Smooth muscle cell (in vitro differentiated cells): ENCODE data around the gene ZNF384. TPM values are rescaled to one million over a fixed set of nuclear protein-coding genes. Genes with fewer than 3 reads are reported as not detected.

Source experiments
- DNase-seq: peaks from one replicate; lab custom pipeline; 2025; ENCODE audit not compliant: unreplicated experiment; lab: John Stamatoyannopoulos, UW
- H2AFZ ChIP-seq: fragments of 200-600 bp; sonication (generic); 2 replicates; pipeline ENCODE4 v1.6.0; 2016; ENCODE audit warnings: antibody characterized with exemption, low read depth, mild to moderate bottlenecking
- H3F3A ChIP-seq: fragments of 200-600 bp; sonication (generic); 2 replicates; pipeline ENCODE4 v1.6.0; 2017; ENCODE audit warnings: antibody characterized with exemption, low read depth
- H3K27ac ChIP-seq: fragments of 200-600 bp; sonication (generic); 2 replicates; pipeline ENCODE4 v1.5.1; 2016; ENCODE audit warnings: low read depth, mild to moderate bottlenecking
- H3K27me3 ChIP-seq: fragments of 200-600 bp; sonication (generic); 2 replicates; pipeline ENCODE4 v1.6.1; 2016; ENCODE audit warnings: low read depth, mild to moderate bottlenecking
- H3K36me3 ChIP-seq: fragments of 200-600 bp; sonication (generic); 2 replicates; pipeline ENCODE4 v1.5.1; 2016; ENCODE audit warnings: low read depth
- H3K4me1 ChIP-seq: fragments of 200-600 bp; sonication (generic); 2 replicates; pipeline ENCODE4 v1.5.1; 2016; ENCODE audit warnings: low read depth
- H3K4me2 ChIP-seq: fragments of 200-600 bp; sonication (generic); 2 replicates; pipeline ENCODE4 v1.6.0; 2016; ENCODE audit warnings: mild to moderate bottlenecking
- H3K4me3 ChIP-seq: fragments of 200-600 bp; sonication (generic); 2 replicates; pipeline ENCODE4 v1.5.1; 2016; ENCODE audit warnings: mild to moderate bottlenecking
- H3K79me2 ChIP-seq: fragments of 200-600 bp; sonication (generic); 2 replicates; pipeline ENCODE4 v1.6.0; 2016; ENCODE audit warnings: low read depth, mild to moderate bottlenecking
- H3K9ac ChIP-seq: fragments of 200-600 bp; sonication (generic); 2 replicates; pipeline ENCODE4 v1.6.0; 2016; ENCODE audit warnings: low read depth
- H3K9me3 ChIP-seq: fragments of 200-600 bp; sonication (generic); replicated peaks from 2 replicates; pipeline ENCODE4 v1.5.1; 2016; ENCODE audit warnings: low read depth
- H4K20me1 ChIP-seq: fragments of 200-600 bp; sonication (generic); 2 replicates; pipeline ENCODE4 v1.6.0; 2016; ENCODE audit warnings: low read depth
- WGBS: methylation state at CpG from one replicate; pipeline ENCODE4 v1.1.7; 2016; ENCODE audit warnings: low lambda C conversion rate; 5-methylcytosine and 5-hydroxymethylcytosine counted together
- polyA plus RNA-seq: library from polyadenylated mRNA; unstranded; fragments of >200 nt; fragmentation: Nextera tagmentation; extraction: Ambion mirVana; gene quantifications from 2 replicates; pipeline ENCODE4 v1.2.1, GENCODE V29; 2016
- total RNA-seq: library from RNA; depleted of rRNA; stranded (reverse); fragments of >200 nt; gene quantifications from 2 replicates; pipeline ENCODE4 v1.2.3, GENCODE V29; 2014
- TF ChIP-seq, protein P1 (sequence below): fragments of 200-600 bp; sonication (generic); IDR thresholded peaks from 2 replicates; pipeline ENCODE4 v1.5.1; 2017; ENCODE audit warnings: borderline replicate concordance, mild to moderate bottlenecking, antibody characterized with exemption; ENCODE audit not compliant: insufficient read depth, poor library complexity, severe bottlenecking

ZNF384 gene
- total and polyA plus RNA-seq, 2 experiments from 2014 or later = 31.0 to 36.1 TPM

- Histone ChIP-seq H3K4me1 (no peaks in the 10 kb centered on the region), H3K36me3 (no peaks in the 10 kb centered on the region), H3F3A (no peaks in the 10 kb centered on the region), H3K9ac (no peak overlapping the region), H3K27me3 (no peaks in the 10 kb centered on the region), H3K4me3 (peak overlapping the region; percentile 37), H3K27ac (no peak overlapping the region), H3K4me2 (peak overlapping the region; percentile 74), H2AFZ (no peak overlapping the region), H4K20me1 (no peaks in the 10 kb centered on the region), H3K79me2 (no peaks in the 10 kb centered on the region), H3K9me3 (no peaks in the 10 kb centered on the region)
- whole genome bisulfite sequencing = 78% methylated on average over 26 of the region's 28 CpGs
- TF ChIP-seq, protein P1, sequence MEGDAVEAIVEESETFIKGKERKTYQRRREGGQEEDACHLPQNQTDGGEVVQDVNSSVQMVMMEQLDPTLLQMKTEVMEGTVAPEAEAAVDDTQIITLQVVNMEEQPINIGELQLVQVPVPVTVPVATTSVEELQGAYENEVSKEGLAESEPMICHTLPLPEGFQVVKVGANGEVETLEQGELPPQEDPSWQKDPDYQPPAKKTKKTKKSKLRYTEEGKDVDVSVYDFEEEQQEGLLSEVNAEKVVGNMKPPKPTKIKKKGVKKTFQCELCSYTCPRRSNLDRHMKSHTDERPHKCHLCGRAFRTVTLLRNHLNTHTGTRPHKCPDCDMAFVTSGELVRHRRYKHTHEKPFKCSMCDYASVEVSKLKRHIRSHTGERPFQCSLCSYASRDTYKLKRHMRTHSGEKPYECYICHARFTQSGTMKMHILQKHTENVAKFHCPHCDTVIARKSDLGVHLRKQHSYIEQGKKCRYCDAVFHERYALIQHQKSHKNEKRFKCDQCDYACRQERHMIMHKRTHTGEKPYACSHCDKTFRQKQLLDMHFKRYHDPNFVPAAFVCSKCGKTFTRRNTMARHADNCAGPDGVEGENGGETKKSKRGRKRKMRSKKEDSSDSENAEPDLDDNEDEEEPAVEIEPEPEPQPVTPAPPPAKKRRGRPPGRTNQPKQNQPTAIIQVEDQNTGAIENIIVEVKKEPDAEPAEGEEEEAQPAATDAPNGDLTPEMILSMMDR = no peak
- DNase-seq = no peak
Measured at GRCh38 chr12:6646276-6647082, 42.7 kb downstream of the ZNF384 start.

DNA sequence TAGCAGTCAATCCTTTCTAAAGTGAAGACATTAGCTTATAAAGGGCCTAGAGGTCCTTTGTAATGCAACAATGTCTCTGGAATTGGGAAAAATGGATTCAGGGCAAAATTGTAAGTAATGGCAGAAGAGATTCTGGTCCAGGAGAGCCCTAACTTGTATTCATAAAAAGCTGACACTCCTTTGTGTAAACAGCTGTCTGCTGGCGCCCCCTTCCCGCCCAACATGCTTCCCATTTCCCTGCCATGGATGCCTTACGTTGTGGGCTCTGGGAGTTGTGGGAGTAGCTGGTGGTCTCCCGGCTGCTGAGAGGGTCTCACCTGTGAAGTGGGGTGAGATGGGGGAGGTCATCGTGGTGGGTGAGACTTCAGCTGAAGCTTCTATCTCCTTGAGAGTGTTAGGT is 44.3 kb downstream of the ZNF384 start:
- Histone ChIP-seq H3F3A (no peaks in the 10 kb centered on the region), H3K36me3 (no peaks in the 10 kb centered on the region), H3K4me2 (no peak overlapping the region), H3K9me3 (no peaks in the 10 kb centered on the region), H3K27me3 (no peaks in the 10 kb centered on the region), H3K79me2 (no peaks in the 10 kb centered on the region), H3K4me3 (no peak overlapping the region), H3K4me1 (no peaks in the 10 kb centered on the region), H2AFZ (no peak overlapping the region), H4K20me1 (no peaks in the 10 kb centered on the region), H3K27ac (no peak overlapping the region), H3K9ac (no peak overlapping the region)
- WGBS = 44% methylated on average over 5 of the region's 5 CpGs
- DNase-seq = no peak
- TF ChIP-seq, protein P1 = no peak

GRCh38 chr12:6644257-6644596 is 44.9 kb downstream of the ZNF384 start:
- H3K27me3 ChIP-seq = no peaks in the 10 kb centered on the region
- H3K27ac ChIP-seq = no peak overlapping the region
- H3K9me3 ChIP-seq = no peaks in the 10 kb centered on the region
- TF ChIP-seq, protein P1 = no peak
- H3K4me2 ChIP-seq = no peak overlapping the region
- WGBS = 84% methylated on average over 6 of the region's 6 CpGs
- no peak overlapping the region for H2AFZ ChIP-seq
- H3K79me2 ChIP-seq = no peaks in the 10 kb centered on the region
- H3K4me1 ChIP-seq = no peaks in the 10 kb centered on the region
- DNase-seq = no peak
- no peaks in the 10 kb centered on the region for H4K20me1 ChIP-seq
- no peak overlapping the region for H3K9ac ChIP-seq
- no peaks in the 10 kb centered on the region for H3K36me3 ChIP-seq
- no peak overlapping the region for H3K4me3 ChIP-seq
- H3F3A ChIP-seq = no peaks in the 10 kb centered on the region
